Activated T-cell treated with anti-CD3 and anti-CD28 coated beads for 48 hours (primary cell): ENCODE results near the gene CCDC86.

Experiments used
- DNase-seq: peaks from one replicate; pipeline ENCODE4 v3.0.0-alpha.2; 2020; ENCODE audit warnings: low read depth

Gene CCDC86

DNA sequence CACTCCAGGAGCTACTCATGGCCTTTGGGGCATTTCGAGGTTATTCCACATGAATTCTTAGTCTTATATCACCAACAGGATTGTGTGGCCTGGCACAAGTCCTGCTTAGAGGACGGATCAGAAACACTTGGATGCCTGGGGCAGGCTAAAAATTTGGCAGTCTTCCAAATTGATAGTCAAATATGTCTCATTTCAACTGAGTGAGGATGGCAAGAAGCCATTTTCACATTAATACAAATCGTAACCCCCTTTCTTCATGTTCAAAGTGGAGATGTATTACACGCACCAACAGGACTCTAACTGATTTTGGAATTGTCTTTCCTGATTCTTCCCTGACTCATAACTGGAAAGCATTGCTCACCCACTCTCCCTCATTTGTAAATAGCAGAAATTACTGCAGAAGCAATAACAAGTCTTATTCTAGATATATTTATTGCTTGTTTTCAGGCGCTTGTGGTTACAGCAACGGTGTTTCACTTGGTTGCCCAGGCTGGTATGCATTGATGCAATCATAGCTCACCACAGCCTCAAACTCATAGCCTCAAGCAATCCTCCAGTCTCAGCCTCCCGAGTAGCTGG is 10.3 kb upstream of the CCDC86 start:
- no peak for DNase-seq

DNA sequence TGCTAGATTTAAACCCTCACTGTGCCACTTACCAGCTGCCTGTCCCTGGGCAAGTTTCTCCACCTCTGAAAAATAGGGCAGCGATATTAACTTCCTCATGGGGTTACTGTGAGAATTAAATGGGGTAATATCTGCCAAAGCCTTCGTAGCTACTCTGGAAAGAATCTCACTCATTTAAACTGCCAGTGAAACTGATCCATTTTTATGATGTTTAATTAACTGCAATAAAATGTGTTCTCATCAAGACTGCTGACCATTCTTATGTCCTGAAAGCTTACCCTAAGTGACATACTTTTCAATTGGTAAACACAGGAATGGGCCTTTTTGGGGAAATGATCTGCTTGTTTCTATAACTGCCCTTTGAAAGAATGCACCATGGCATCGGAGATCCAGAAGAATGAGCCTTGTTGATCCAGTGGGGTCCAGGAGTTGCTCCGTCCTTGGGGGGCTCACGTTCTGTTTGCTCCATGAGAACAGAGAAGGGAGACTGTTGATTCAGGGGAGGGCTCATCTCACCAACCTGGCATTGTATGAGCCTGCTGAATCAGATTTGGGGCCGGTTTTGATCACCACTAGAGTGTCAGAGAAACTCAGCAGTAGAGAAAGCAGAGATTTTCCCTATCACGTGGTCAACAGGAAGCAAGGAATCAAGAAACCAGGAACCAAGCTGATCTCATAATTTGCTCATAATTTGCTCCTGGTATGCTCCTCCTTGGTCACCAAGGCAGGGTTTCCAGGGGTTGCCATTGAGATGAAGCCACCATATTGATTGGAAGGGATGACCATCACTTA is 7.0 kb upstream of the CCDC86 start:
- DNase-seq: no peak

DNA sequence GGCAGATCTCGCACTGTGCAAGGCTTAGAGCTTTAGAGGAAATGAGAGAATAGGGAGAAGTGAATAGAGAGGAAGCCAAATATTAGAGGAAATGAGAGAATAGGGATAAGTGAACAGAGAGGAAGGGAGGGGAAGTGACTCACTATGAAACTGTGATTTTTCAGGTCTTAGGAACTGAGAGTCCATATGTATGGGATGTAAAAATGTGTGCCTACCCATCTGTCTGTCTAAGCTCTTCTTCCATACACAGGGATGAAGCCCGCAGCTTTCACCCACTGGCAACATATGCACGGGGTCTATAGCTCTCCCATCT is 6.4 kb upstream of the CCDC86 start:
- DNase-seq: no peak

DNA sequence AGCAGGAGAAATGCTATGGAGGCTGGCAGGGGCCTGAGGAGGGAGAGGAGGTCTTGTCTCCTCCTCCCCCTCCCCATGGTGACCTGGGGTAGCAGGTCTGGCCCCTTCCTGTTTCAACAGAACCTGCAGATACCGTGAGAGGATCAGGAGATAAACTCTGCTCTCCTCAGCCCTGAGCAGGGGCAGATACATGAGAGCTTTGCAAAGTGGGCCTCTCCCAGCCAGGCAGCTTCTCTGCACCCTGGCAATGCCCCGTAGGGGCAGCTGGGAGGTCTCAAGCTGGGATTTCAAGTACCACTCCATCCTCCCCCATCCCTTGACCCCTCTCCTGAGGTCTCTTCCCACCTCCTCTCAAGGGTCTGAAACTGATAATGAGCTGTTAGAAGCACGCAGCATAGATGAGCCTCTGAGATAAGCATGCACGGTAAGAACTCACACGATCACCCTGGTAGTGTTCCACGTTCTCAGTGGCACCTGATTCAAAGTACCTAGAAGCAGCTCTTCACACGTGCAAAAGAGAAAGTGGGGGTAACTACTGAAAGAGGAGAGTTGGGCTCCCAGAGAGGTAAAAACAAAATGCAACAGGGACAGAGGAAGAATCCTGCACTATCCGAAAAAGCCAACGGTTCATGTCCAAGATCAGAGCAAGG is 4.9 kb upstream of the CCDC86 start:
- DNase-seq: no peak

DNA sequence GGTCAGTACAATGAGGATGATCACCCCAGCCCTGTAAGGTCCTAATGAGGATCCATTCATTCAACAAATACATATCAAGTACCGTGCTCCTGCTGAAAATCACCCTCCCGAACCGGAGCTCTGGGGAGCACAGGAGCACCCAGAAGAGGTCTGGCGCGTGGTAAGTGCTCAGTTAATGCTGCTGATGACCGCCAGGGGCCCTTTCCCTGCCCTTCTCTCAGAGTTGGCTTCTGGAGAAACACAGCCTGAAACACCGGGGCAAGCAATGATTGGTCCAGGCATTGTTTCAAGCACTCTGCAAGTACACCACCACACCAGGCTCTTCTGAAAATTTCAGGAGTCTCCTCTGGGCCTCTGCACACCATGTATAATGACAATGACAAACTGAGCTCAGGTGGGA is 3.8 kb upstream of the CCDC86 start:
- DNase-seq: no peak

DNA sequence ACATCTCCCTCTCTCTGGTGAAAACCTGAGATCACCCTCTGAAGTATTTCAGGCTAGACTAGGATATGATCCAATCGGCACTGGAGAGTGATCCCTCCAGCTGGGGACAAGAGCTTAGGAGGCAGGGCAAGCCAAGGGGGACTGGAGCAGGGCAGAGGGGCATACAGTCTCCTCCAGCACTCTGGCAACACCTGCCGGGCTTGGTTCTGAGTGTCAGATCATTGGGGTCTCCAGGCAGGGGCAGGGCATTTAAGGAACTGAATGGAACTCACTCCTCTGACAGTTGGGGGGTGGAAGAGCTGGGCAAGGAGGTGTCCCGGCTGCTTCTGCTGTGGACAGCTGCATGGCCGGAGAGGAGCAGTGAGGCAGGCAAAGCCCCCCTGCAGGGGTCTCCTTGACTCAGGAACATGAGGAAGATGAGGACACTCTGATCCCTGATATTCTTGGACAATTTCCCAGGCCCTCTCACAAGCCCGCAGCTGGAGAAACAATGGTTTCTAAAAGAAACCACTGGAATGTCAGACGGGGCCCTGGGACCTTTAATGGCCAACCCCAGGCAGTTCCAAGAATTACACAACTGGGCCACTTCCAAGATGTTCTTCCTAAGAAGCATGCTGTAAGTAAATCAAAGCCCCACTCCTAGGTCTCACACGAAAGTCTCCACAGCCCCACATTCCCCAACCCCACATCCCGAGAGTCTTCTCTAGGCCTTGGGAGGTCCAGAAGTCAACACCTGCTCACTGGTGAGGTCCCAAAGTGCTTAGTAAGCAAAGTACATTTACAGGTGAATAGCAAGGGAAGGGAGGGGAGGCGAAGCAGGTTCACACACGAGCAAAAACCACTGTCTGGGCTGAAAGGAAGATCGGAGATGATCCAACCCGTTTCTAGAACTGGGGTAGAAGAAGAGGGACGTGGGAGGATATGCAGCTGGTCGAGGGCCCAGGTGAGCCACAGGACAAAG is 1.2 kb upstream of the CCDC86 start:
- DNase-seq: no peak

DNA sequence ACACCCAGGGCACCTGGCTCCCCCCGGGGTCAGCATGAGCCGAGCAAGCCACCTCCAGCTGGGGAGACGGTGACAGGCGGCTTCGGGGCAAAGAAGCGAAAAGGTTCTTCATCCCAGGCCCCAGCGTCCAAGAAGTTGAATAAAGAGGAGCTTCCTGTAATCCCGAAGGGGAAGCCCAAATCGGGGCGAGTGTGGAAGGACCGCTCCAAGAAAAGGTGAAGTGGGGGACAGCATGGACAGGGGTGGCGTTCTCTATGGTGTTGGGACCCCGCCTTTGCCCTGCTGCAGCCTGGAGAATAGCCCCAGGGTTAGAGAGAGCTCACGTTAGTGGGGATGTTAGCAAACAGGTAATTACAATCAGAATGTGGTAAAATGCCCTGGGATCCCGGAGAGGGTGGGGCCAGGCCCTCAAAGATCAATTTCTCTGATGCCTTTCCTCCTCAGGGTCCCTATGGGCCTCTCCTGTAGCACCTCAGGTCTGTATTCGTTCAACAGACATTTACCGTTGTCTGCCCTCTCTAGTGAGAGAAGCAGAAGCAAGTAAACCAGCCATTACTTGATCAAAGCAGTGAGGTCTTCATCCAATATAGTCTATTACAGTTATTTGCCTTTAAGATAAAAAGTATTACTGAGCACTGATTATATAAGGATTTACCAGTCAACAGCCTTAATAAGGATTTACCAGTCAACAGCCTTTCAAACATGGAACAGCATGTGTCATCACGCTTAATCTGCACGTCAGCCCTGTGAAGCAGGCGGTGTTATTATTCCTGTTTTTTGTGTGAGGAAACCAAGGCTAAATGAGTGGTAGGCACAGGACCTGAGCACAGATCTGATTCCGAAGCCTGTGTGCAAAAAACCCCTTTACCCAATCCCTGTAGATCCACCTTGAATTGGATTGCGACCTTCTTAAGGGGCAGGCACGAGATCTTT is 1.0 kb downstream of the CCDC86 start:
- no peak for DNase-seq

DNA sequence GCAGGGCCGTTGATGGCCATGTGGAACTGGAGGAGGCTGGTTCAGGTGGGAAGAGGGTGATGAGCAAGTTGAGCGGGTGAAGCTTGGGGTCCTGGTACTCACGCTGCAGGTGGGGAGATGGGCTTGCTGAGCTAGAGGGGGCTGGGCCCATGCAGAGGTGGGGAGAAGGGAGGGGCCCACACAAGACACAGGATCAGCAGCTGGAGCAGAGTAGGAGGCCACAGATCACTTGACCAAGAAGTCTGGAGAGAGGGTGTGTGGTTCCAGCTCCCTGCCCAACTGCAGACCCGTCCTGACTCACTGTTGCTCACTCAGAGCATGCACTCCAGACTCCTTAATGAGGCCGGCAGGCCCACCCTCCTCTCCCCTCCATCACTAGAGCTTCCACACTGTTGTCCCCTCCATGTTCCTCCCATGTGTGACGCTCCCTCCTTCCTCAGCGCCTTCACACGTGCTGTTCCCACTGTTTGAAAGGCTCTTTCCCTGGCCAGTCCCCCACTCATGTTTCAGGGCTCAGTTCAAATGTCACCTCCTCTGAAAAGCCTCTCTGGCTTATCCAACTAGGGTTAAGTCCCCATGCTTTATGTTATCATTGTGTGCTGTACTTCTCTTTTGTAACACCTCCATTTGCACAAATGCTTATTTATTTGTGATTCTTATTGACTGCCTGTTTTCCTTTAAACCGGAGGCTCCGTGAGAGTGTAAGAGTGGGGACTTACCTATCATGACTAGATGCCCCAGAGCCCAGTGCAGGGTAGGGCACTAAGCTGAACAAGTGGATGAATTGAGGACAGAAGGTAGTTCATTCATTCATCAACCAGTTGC is 2.3 kb downstream of the CCDC86 start:
- no peak for DNase-seq

DNA sequence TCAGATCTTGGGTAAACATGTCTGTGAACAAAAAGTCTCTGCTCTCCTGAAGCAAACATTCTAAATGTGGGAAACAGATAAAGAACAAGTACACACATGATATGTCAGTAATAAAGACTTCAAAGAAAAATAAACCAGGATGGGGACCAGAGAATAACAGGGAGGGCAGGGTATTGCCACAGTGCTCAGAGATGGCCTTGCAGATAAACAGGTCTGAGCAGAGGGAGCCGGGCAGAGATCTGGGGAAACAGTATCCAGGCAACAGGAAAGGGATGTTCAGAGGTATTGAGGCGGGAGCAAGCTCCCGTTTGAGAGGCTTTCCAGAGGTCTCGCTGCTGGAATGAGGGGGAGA is 2.9 kb downstream of the CCDC86 start:
- DNase-seq: no peak

DNA sequence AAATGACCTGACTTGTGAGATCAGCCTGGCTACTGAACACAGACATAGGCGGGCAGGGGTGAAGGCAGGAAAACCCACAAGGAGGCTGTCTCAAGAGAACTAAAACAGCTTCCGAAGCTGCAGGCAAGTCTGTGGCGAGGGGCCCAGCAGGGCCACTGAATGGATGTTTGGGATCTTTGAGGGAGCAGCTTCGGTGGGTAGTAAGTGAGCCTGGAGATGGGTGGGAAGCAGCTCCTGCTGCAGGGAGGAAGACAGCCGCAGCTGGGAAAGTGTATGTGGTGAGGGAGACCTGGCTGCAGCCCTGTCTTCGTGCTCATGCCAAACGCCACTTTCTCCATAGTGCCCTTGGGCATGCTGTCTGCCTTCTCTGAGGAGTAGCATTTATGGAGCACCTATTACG is 3.4 kb downstream of the CCDC86 start:
- DNase-seq: no peak

DNA sequence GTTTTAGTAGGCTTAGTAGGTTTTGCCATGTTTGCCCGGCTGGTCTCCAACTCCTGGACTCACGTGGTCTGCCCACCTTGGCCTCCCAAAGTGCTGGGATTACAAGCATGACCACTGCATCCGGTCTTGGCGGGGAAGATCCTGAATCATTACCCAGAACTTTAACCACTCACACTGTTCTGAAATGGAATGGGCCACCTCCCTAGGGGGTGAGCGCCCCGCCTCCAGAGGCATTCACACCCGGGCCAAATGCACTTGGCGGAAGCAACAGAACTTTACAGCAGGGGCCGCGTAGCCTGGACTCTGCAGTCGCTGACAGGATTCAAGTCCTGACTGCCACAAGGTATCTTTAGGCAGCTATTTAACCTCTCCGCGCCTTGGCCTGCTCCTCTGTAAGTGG is 5.4 kb downstream of the CCDC86 start:
- no peak for DNase-seq

DNA sequence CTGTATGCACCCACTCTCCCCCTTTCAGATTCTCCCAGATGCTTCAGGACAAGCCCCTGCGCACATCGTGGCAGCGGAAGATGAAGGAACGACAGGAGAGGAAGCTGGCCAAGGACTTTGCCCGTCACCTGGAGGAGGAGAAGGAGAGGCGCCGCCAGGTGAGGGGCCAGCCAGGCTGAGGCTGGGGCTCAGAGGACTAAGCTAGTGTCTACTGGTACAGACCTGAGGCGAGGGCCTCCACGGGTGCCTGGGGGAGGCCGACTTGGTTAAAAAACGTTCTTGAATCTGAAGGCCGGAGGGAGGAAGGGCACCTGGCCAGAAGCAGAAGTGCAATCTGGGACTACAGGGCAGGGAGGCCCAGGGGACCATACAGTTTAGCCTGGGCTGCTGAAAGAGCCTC is 6.0 kb downstream of the CCDC86 start:
- no peak for DNase-seq

DNA sequence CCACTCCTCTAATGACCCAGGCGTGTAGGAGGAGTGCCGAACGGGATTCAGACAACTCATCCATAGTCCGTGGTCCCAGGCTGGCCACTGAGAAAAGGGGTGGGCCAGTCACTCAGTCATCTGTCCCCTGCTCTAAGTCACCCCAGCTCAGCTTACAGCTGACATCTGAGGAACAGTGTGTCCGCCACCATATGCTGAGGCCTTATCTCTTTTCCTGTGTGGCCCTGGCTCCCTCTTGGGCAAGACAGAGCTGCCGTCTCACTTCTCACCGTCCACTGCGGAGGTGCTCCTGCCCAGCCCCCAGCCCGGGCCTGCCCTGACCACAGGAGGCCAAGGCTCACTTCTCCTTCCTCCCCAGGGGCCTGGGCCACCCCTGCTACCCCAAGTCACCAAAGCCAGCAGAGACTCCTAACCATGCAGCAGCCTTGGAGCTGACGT is 6.8 kb downstream of the CCDC86 start:
- no peak for DNase-seq

DNA sequence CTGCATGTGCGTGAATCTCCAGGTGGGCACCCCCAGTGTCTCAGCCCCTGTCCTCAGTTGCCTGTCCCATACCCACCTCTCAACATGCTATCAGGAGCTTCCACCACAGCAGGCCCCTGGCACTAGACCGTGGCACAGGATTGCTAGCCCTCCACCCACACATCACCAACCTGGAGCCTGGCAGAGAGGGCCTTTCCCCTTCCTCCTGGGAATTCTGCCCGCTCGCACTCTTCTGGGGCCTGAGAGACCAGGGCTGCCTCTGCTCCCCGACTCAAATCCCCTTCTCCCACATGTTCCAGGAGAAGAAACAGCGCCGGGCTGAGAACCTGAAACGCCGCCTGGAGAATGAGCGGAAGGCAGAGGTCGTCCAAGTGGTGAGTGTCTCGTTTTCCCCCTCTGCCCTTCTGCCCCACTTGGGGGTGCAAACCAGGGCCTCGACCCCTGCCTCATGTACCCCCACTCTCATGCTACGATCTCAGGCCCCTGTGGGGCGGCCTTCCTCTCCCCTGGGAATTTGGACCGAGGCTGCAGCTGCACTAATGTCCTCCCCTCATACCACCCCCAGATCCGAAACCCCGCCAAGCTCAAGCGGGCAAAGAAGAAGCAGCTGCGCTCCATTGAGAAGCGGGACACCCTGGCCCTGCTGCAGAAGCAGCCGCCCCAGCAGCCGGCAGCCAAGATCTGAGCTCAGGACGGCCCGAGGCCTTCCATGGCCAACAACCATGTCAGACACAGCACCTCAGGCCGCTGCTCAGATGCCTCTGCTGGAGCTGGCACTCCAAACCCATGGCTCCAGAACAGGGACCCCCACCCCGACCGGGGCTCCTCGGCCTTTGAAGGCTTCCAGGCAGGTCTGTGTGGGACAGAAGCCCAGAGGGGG is 8.0 kb downstream of the CCDC86 start:
- no peak for DNase-seq

DNA sequence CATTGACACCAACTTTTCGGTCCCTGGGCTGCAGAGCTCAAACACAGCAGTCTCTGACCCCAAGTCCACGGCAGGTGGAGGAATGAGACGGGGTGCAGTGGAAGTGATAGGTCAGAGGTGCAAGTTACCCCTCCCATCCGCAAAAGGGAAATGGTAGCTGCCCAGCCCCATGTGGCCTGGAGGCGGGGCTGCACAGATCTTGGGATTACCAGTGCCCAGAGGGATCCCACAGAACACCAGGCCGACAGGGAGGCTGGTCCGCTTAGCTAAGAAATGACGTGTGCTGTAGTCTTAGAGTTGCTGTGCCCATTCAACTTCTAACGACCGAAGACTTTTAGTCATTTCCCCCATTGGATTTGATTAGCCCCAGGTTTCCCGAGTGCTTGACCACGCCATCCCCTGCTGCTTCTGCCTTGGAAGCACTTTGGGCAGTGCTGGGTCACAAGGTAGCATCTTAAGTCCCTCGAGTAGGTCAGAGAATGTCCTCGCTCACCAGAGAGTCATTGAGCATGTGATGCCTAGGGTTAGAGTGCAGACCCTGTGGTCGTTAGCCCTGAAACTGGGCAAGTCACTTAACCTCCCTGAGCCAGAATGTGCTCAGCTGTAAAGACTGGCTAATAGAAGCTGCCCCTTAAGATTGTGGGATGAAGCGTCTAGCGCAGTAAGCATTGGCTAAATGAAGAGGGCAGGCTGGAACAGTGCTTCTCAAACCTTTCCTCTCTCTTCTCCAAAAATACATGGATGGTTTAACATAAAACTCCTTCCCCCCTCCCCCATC is 9.6 kb downstream of the CCDC86 start:
- no peak for DNase-seq

DNA sequence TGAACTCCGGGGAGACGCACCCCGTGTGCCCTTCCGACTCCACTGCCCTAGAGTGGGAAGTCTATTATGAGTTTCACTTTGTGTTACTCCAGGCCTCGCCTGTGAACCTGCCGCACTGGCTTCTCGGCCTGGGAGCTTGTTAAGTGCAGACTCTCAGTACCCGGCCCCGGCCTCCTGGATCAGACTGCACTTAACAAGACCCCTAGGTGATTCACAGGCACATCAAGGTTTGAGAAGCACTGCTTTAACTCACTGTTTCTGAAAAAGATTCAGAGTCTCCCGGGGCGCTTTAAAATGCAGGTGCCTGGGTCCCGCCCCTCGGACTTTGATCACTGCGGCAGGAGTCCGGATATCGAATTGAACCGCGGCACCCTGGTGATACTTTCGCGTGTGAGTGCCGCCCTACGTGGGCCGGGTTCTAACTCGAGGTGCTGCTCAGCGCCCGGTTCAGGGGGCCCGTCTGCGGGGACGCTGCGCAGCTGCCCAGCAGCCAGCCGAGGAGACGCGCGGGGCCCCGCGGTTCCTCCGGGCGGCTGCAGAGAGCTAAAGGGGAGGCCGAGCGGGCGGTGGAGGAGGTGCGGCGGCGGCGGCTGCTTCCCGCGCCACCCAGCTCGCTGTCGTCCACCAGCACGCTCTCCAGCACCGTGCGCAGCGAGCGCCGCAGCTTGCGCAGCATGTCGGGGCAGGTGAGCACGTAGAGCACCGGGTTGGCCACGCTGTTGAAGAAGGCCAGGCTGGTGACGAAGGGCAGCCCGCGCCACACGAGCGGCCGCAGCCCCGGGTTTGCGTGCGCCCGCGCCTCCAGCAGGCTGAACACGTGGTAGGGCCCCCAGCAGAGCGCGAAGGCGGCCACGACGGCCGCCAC is 10.4 kb downstream of the CCDC86 start:
- no peak for DNase-seq
